HepG2 (cell line): ENCODE data around the gene INPP5E. TPM values are rescaled to one million over a fixed set of nuclear protein-coding genes. Genes with fewer than 3 reads are reported as not detected.

ENCODE experiments used
- ATAC-seq: fragments of 200-7000 bp; cut with Tn5 transposase; 3 replicates; pipeline ENCODE4 v1.9.1; 2020; ENCODE audit warnings: mild to moderate bottlenecking, moderate library complexity
- BruUV-seq: library from RNA; stranded (reverse); fragments of 400-500 nt; replicated peaks from 2 replicates; lab custom pipeline; 2021; lab: Mats Ljungman, UMichigan
- CTCF ChIA-PET: fragments of 300-600 bp; formaldehyde crosslinking; extraction: SDS; loops from one replicate; lab custom pipeline; 2021; ENCODE audit warnings: low total read pairs, inconsistent platforms, low intra/inter-chr PET ratio; lab: Yijun Ruan, JAX
- POLR2A ChIA-PET: fragments of 350-600 bp; sonication (Branson Sonifier 250); formaldehyde crosslinking; loops from one replicate; lab custom pipeline; 2020; ENCODE audit warnings: antibody characterized with exemption, inconsistent platforms; lab: Yijun Ruan, JAX
- DNase-seq: peaks from one replicate; pipeline ENCODE4 v3.0.0-alpha.2; 2015; ENCODE audit warnings: low spot score
- FAIRE-seq: peaks from 3 replicates; lab custom pipeline; 2011; peaks lifted over from hg19 to GRCh38; lab: Jason Lieb, UNC
- H2AFZ ChIP-seq: one replicate; pipeline ENCODE4 v1.6.1; 2011; ENCODE audit warnings: low read length, inconsistent platforms
- H3K27ac ChIP-seq: fragments of 300-600 bp; 3 replicates; pipeline ENCODE4 v1.8.0; 2011; ENCODE audit warnings: mixed run types, mild to moderate bottlenecking, mixed read lengths, low read length, inconsistent platforms; ENCODE audit not compliant: insufficient read depth; ENCODE audit errors: extremely low read length
- H3K27me3 ChIP-seq, 2 experiments: fragments of 200-600 bp in 1 of 2; 2 replicates in 1 of 2; 3 replicates in 1 of 2; pipeline versions ENCODE4 v1.6.0 to v1.8.0; 2011; ENCODE audit warnings: low read length in 2 of 2, mild to moderate bottlenecking in 2 of 2, moderate library complexity in 2 of 2, inconsistent platforms in 1 of 2; ENCODE audit not compliant: insufficient read depth in 2 of 2, control insufficient read depth in 1 of 2
- H3K36me3 ChIP-seq, 2 experiments: fragments of 200-600 bp in 1 of 2; replicated peaks in 1 of 2; 2 replicates in 1 of 2; 3 replicates in 1 of 2; pipeline versions ENCODE4 v1.5.1 to v1.8.0; 2011; ENCODE audit warnings: low read length in 2 of 2, inconsistent platforms in 1 of 2; ENCODE audit not compliant: insufficient read depth in 2 of 2, control insufficient read depth in 1 of 2
- H3K4me1 ChIP-seq: 2 replicates; pipeline ENCODE4 v1.5.1; 2012; ENCODE audit warnings: low read length, inconsistent platforms; ENCODE audit not compliant: insufficient read depth
- H3K4me2 ChIP-seq: 2 replicates; pipeline ENCODE4 v1.6.0; 2011; ENCODE audit warnings: low read depth, low read length, inconsistent platforms
- H3K4me3 ChIP-seq, 3 experiments: fragments of 200-600 bp in 1 of 3; sonication (generic), shearing (Covaris generic) in 1 of 3; replicated peaks in 1 of 3; 2 replicates each; pipeline ENCODE4 v1.5.1; 2011 to 2016; ENCODE audit warnings: low read length in 3 of 3, inconsistent platforms in 2 of 3, low read depth in 2 of 3, mild to moderate bottlenecking in 2 of 3, control low read depth in 1 of 3, mixed read lengths in 1 of 3; ENCODE audit not compliant: insufficient read depth in 1 of 3
- H3K79me2 ChIP-seq: one replicate; pipeline ENCODE4 v1.6.1; 2011; ENCODE audit warnings: low read length, inconsistent platforms; ENCODE audit not compliant: insufficient read depth
- H3K9ac ChIP-seq: 2 replicates; pipeline ENCODE4 v1.6.0; 2011; ENCODE audit warnings: mild to moderate bottlenecking, low read depth, low read length, inconsistent platforms; ENCODE audit not compliant: insufficient read depth
- H3K9me3 ChIP-seq: 2 replicates; pipeline ENCODE4 v1.5.1; 2012; ENCODE audit warnings: mild to moderate bottlenecking, low read length
- H4K20me1 ChIP-seq: 2 replicates; pipeline ENCODE4 v1.6.0; 2011; ENCODE audit warnings: inconsistent platforms, mild to moderate bottlenecking, low read length, moderate library complexity; ENCODE audit not compliant: insufficient read depth
- GABPB1 ChIP-seq: IDR thresholded peaks from 2 replicates; pipeline ENCODE4 v1.6.1; 2016; ENCODE audit warnings: mild to moderate bottlenecking, missing genetic modification reagents, moderate library complexity, missing compliant biosample characterization
- GFI1 ChIP-seq: sonication (generic); formaldehyde crosslinking; IDR thresholded peaks from 2 replicates; pipeline ENCODE4 v1.5.0; 2020; ENCODE audit warnings: missing genetic modification reagents, mild to moderate bottlenecking, borderline replicate concordance
- HDAC1 ChIP-seq: sonication (generic); formaldehyde crosslinking; IDR thresholded peaks from 2 replicates; pipeline ENCODE4 v1.5.1; 2020; ENCODE audit warnings: mild to moderate bottlenecking, missing genetic modification reagents
- KAT7 ChIP-seq: IDR thresholded peaks from 2 replicates; pipeline ENCODE4 v1.6.1; 2018; ENCODE audit warnings: borderline replicate concordance, missing compliant biosample characterization
- KDM6A ChIP-seq: IDR thresholded peaks from 2 replicates; pipeline ENCODE4 v1.6.1; 2016; ENCODE audit warnings: low read depth
- KLF6 ChIP-seq: IDR thresholded peaks from 2 replicates; pipeline ENCODE4 v1.8.0; 2016; ENCODE audit warnings: missing biosample characterization, missing genetic modification reagents
- NCOA2 ChIP-seq: sonication (generic); formaldehyde crosslinking; IDR thresholded peaks from 2 replicates; pipeline ENCODE4 v1.8.0; 2022; ENCODE audit warnings: inconsistent platforms
- NR2C2 ChIP-seq: sonication (generic); formaldehyde crosslinking; IDR thresholded peaks from 2 replicates; pipeline ENCODE4 v1.4.0; 2020; ENCODE audit warnings: missing genetic modification reagents, mild to moderate bottlenecking, moderate library complexity, borderline replicate concordance
- SP140L ChIP-seq: sonication (generic); formaldehyde crosslinking; IDR thresholded peaks from 2 replicates; pipeline ENCODE4 v1.4.0; 2020; ENCODE audit warnings: missing genetic modification reagents, borderline replicate concordance
- ZMYM2 ChIP-seq: sonication (generic); formaldehyde crosslinking; IDR thresholded peaks from 2 replicates; pipeline ENCODE4 v1.8.0; 2022; ENCODE audit warnings: mild to moderate bottlenecking, missing genetic modification reagents
- ZNF260 ChIP-seq: sonication (generic); formaldehyde crosslinking; IDR thresholded peaks from 2 replicates; pipeline ENCODE4 v1.4.0; 2020; ENCODE audit warnings: missing genetic modification reagents, low read depth, mild to moderate bottlenecking, borderline replicate concordance
- ZNF432 ChIP-seq: sonication (generic); formaldehyde crosslinking; IDR thresholded peaks from 2 replicates; pipeline ENCODE4 v1.5.0; 2020; ENCODE audit warnings: missing genetic modification reagents, mild to moderate bottlenecking, borderline replicate concordance
- ZNF737 ChIP-seq: sonication (generic); formaldehyde crosslinking; IDR thresholded peaks from 2 replicates; pipeline ENCODE4 v1.5.0; 2020; ENCODE audit warnings: missing genetic modification reagents, mild to moderate bottlenecking, borderline replicate concordance
- WGBS: methylation state at CpG from one replicate; pipeline ENCODE4 v1.1.6; 2017; ENCODE audit warnings: low lambda C conversion rate; 5-methylcytosine and 5-hydroxymethylcytosine counted together
- in situ Hi-C: cut with HindIII; loops from 2 replicates; pipeline ENCODE4 v1.10.0; 2017; ENCODE audit warnings: low pct_unique_long_range_greater_than_20kb; ENCODE audit not compliant: extremely low pct_ligation_motif_present
- intact Hi-C: fragments of 100-400 bp; cut with micrococcal nuclease; formaldehyde crosslinking; loops from one replicate; pipeline ENCODE4 v1.10.0; 2022; ENCODE audit not compliant: unreplicated experiment
- polyA plus RNA-seq, 8 experiments: library from polyadenylated mRNA; depleted of rRNA in 3 of 8; stranded (reverse) in 7 of 8; unstranded in 1 of 8; fragments of >200 nt; fragmentation: Illumina TruSeq in 4 of 8; extraction: Trizol in 4 of 8; gene quantifications; 2 replicates each; pipeline versions ENCODE4 v1.2.1 to v1.2.3, GENCODE V29; 2011 to 2016; ENCODE audit warnings: low read depth in 4 of 8, missing spikeins in 1 of 8, mixed read lengths in 1 of 8; ENCODE audit not compliant: insufficient read depth in 1 of 8
- total RNA-seq, 5 experiments: library from RNA; depleted of rRNA; stranded (reverse); fragments of >200 nt; fragmentation: Illumina TruSeq; extraction: Trizol; gene quantifications; 2 replicates each; pipeline ENCODE4 v1.2.3, GENCODE V29; 2016; ENCODE audit warnings: low read depth in 1 of 5
- TF ChIP-seq, protein P1 (sequence below): sonication (generic); formaldehyde crosslinking; IDR thresholded peaks from 2 replicates; pipeline ENCODE4 v1.5.0; 2020; ENCODE audit warnings: mild to moderate bottlenecking, missing genetic modification reagents
- TF ChIP-seq, protein P2 (sequence below): sonication (generic); formaldehyde crosslinking; IDR thresholded peaks from 2 replicates; pipeline ENCODE4 v1.4.0; 2020; ENCODE audit warnings: mild to moderate bottlenecking, missing genetic modification reagents
- TF ChIP-seq, protein P3 (sequence below): sonication (generic); formaldehyde crosslinking; IDR thresholded peaks from 2 replicates; pipeline ENCODE4 v1.8.0; 2022; ENCODE audit warnings: mild to moderate bottlenecking, missing genetic modification reagents; ENCODE audit not compliant: insufficient replicate concordance
- TF ChIP-seq, protein P4 (sequence below): sonication (generic); formaldehyde crosslinking; IDR thresholded peaks from 2 replicates; pipeline ENCODE4 v1.9.0; 2021; ENCODE audit warnings: missing genetic modification reagents, borderline replicate concordance

INPP5E gene
- total and polyA plus RNA-seq, 2 of the 13 experiments (the other 11 are each of a cell fraction or from before 2014, with no cell fraction given) = 5.5 TPM

DNA sequence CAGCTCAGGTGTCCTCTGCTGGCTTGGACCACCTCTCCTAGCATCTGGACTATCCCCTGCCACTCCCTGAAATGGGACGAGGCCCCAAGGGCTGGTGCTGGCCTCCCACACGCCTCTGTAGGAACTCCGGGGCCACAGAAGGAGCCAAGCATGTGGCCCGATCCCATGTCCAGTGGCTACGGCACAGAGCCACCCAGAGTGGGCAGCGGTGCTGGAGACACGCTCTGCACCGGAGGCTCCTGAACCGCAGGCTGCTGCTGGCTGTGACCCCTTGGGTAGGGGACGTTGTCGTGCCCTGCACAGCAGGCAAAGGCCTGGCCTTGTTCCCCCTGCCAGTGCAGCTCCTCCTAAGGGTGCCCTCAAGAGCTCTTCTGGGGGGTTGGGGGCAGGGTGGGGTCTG lies 59.8 kb downstream of the INPP5E start (continued):
- no peak for TF ChIP-seq KAT7 (CRISPR knock-in tag)
- TF ChIP-seq, protein P1, sequence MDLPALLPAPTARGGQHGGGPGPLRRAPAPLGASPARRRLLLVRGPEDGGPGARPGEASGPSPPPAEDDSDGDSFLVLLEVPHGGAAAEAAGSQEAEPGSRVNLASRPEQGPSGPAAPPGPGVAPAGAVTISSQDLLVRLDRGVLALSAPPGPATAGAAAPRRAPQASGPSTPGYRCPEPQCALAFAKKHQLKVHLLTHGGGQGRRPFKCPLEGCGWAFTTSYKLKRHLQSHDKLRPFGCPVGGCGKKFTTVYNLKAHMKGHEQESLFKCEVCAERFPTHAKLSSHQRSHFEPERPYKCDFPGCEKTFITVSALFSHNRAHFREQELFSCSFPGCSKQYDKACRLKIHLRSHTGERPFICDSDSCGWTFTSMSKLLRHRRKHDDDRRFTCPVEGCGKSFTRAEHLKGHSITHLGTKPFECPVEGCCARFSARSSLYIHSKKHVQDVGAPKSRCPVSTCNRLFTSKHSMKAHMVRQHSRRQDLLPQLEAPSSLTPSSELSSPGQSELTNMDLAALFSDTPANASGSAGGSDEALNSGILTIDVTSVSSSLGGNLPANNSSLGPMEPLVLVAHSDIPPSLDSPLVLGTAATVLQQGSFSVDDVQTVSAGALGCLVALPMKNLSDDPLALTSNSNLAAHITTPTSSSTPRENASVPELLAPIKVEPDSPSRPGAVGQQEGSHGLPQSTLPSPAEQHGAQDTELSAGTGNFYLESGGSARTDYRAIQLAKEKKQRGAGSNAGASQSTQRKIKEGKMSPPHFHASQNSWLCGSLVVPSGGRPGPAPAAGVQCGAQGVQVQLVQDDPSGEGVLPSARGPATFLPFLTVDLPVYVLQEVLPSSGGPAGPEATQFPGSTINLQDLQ = no peak
- TF ChIP-seq, protein P2, sequence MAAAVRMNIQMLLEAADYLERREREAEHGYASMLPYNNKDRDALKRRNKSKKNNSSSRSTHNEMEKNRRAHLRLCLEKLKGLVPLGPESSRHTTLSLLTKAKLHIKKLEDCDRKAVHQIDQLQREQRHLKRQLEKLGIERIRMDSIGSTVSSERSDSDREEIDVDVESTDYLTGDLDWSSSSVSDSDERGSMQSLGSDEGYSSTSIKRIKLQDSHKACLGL (CRISPR knock-in tag) = no peak
- TF ChIP-seq KLF6 (CRISPR knock-in tag) = no peak
- TF ChIP-seq ZMYM2 (CRISPR knock-in tag) = no peak
- TF ChIP-seq SP140L (CRISPR knock-in tag) = no peak
- TF ChIP-seq, all 625 proteins: peak for 0

DNA sequence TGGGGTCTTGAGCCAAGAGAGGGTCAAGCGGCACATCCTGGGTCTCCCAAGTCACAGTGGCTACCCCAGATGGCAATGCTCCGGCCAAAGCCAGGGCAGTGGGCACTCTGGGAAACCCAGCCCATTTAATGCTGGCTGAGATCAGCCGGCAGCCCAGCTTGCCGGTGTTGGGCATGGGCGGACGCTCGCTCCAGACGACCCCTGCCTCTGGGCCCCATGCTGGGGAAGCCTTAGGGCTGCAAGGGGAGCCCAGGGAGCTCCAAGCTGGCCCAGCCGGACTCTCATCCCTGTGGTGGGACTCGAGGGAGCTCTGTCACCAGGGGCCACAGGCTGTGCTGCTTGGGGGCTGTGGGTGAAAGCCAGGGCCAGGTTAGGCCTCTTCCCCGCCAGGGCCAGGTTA lies 60.2 kb downstream of the INPP5E start:
- H3K36me3 ChIP-seq = peaks cover 20 to 32% of the 10 kb centered on the region in 2 experiments; a peak in 3 of 5 replicates
- H4K20me1 ChIP-seq = no peaks in the 10 kb centered on the region
- BruUV-seq = no TSS peak
- intact Hi-C loops = no loop called here
- H3K4me1 ChIP-seq = 0 out of 2 replicates have a peak, but pooled peaks cover 7% of the 10 kb centered on the region
- H3K79me2 ChIP-seq = no peaks in the 10 kb centered on the region
- ChIA-PET POLR2A (no interaction called here), CTCF (no interaction called here)
- no peak overlapping the region for H3K9ac ChIP-seq
- no peak overlapping the region for H3K4me2 ChIP-seq
- no peak overlapping the region for H2AFZ ChIP-seq
- H3K4me3 ChIP-seq = no peak overlapping the region
- WGBS = 90% methylated on average over 2 of the region's 11 CpGs
- FAIRE-seq = no peak
- no peaks in the 10 kb centered on the region for H3K9me3 ChIP-seq
- no peak overlapping the region for H3K27ac ChIP-seq
- no peak for ATAC-seq
- in situ Hi-C loops = no loop called here
- DNase-seq = no peak
- no peaks in the 10 kb centered on the region for H3K27me3 ChIP-seq
- TF ChIP-seq HDAC1 (CRISPR knock-in tag) = no peak
- TF ChIP-seq ZNF260 (CRISPR knock-in tag) = no peak
- TF ChIP-seq, protein P3, sequence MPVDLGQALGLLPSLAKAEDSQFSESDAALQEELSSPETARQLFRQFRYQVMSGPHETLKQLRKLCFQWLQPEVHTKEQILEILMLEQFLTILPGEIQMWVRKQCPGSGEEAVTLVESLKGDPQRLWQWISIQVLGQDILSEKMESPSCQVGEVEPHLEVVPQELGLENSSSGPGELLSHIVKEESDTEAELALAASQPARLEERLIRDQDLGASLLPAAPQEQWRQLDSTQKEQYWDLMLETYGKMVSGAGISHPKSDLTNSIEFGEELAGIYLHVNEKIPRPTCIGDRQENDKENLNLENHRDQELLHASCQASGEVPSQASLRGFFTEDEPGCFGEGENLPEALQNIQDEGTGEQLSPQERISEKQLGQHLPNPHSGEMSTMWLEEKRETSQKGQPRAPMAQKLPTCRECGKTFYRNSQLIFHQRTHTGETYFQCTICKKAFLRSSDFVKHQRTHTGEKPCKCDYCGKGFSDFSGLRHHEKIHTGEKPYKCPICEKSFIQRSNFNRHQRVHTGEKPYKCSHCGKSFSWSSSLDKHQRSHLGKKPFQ (CRISPR knock-in tag) = no peak
- no peak for TF ChIP-seq GABPB1 (CRISPR knock-in tag)
- TF ChIP-seq KDM6A (CRISPR knock-in tag) = no peak
- TF ChIP-seq ZNF737 (CRISPR knock-in tag) = no peak
- no peak for TF ChIP-seq NCOA2 (CRISPR knock-in tag)
- TF ChIP-seq NR2C2 (CRISPR knock-in tag) = no peak
- TF ChIP-seq, protein P4, sequence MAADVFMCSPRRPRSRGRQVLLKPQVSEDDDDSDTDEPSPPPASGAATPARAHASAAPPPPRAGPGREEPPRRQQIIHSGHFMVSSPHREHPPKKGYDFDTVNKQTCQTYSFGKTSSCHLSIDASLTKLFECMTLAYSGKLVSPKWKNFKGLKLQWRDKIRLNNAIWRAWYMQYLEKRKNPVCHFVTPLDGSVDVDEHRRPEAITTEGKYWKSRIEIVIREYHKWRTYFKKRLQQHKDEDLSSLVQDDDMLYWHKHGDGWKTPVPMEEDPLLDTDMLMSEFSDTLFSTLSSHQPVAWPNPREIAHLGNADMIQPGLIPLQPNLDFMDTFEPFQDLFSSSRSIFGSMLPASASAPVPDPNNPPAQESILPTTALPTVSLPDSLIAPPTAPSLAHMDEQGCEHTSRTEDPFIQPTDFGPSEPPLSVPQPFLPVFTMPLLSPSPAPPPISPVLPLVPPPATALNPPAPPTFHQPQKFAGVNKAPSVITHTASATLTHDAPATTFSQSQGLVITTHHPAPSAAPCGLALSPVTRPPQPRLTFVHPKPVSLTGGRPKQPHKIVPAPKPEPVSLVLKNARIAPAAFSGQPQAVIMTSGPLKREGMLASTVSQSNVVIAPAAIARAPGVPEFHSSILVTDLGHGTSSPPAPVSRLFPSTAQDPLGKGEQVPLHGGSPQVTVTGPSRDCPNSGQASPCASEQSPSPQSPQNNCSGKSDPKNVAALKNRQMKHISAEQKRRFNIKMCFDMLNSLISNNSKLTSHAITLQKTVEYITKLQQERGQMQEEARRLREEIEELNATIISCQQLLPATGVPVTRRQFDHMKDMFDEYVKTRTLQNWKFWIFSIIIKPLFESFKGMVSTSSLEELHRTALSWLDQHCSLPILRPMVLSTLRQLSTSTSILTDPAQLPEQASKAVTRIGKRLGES (CRISPR knock-in tag) = no peak
- no peak for TF ChIP-seq ZNF432 (CRISPR knock-in tag)
- TF ChIP-seq GFI1 (CRISPR knock-in tag) = no peak
